ENCODE measurements around the gene LLCFC1. TPM values are rescaled to one million over a fixed set of nuclear protein-coding genes. Genes with fewer than 3 reads are reported as not detected.

The LLCFC1 gene
- total RNA-seq, 2 donors from 2014 or later, result not detected

DNA sequence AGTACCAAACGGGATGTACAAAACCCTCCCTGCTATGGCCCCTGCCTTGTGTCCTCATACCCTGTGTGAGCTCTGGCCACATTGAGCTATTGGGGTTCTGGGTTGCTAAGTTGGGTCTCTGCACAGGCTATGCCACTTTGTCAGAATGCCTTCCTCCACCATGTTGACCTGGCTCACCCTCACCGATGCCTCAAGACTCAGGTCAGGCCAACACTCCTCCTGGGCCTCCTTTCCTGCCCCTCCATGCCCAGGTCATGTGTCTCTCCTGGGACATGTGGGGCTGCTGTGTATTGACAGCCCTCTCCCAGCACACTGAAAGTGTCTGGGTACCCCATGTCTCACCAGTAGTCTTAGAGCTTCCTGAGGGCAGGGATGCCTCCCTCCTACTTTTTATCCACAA is 20.4 kb upstream of the LLCFC1 start:
- no peaks in the 10 kb centered on the region for H3K36me3 Mint-ChIP-seq
- no peaks in the 10 kb centered on the region for H3K9me3 Mint-ChIP-seq
- peaks cover 15 to 47% of the 10 kb centered on the region in 2 donors for H3K27me3 Mint-ChIP-seq
- no peak overlapping the region for H3K27ac Mint-ChIP-seq
- DNase-seq (ENCODE audit: low spot score), result no peak
- H3K4me1 Mint-ChIP-seq (ENCODE audit: low read depth in 2 of 2), result no peaks in the 10 kb centered on the region
- no peak overlapping the region for H3K4me3 Mint-ChIP-seq
- ATAC-seq, result peak in 1 of 2 donors; percentile 26

DNA sequence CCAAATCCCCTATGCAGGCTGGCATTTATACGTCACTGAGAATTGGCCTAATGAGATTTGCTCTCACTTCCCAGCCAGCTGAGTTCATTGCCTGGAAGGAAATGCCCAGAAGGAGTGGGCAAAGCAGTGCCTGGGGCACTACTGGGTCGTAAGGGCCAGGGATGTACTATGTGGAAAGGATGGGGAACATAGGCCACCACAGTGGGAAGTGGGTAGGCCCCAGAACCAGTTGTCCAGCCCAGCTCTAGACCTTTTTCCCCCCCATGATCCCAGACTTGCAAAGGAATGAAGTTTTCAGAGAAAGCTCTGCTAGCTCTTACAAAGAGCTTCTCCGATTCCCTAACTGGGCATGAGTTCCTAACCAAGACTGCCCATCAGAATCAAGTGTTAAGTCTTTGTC is 19.6 kb upstream of the LLCFC1 start:
- no peak overlapping the region for H3K4me3 Mint-ChIP-seq
- H3K9me3 Mint-ChIP-seq, result no peaks in the 10 kb centered on the region
- no peaks in the 10 kb centered on the region for H3K4me1 Mint-ChIP-seq (ENCODE audit: low read depth in 2 of 2)
- ATAC-seq (no peak), DNase-seq (ENCODE audit: low spot score) (no peak)
- H3K27me3 Mint-ChIP-seq, result peaks cover 10 to 40% of the 10 kb centered on the region in 2 donors
- H3K36me3 Mint-ChIP-seq, result no peaks in the 10 kb centered on the region
- H3K27ac Mint-ChIP-seq, result no peak overlapping the region

DNA sequence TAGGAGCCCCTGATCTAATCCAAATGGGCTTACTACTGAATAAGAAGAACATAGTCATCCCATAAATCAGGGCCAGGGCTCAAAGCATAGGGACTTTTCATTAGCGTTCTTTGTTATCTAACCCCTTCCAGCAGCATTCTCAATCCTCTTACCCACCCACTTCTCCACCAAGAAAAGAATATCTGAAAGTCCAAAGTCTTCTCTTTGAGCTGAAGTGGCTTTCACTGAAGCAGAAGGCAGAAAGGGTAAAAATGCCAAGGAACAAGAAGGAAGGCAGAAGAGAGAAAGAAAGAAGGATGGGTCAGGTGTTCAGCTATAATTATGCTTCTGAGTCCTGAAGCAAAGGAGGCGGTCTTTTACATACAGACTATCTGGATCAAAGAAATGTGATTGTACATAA is 15.9 kb upstream of the LLCFC1 start:
- Mint-ChIP-seq H3K27ac (no peak overlapping the region), H3K4me1 (ENCODE audit: low read depth in 2 of 2) (no peaks in the 10 kb centered on the region), H3K36me3 (no peaks in the 10 kb centered on the region), H3K4me3 (no peak overlapping the region), H3K27me3 (peaks cover 9 to 43% of the 10 kb centered on the region in 2 donors), H3K9me3 (no peaks in the 10 kb centered on the region)
- DNase-seq (ENCODE audit: low spot score), result no peak
- ATAC-seq, result no peak

DNA sequence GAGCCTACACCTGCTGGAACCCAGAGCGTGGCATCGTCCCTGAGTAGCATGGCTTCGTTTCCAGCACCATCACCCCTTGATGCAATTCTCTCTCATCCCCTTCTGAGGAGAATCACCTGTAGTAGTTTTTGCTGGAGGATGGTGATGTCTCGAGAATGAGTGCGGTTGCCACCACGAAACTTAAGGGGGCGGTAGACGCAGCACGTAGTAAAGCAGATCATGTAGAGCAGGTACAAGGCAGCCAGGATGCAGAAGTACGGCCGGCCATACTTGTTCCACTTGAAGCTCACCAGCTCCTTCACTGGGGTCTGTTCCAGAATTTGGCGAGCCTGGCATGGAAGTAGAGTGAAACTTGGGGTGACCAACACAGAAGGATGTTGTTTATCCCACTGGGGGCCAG is 13.9 kb upstream of the LLCFC1 start:
- Mint-ChIP-seq H3K27ac (no peak overlapping the region), H3K4me1 (ENCODE audit: low read depth in 2 of 2) (no peaks in the 10 kb centered on the region), H3K4me3 (no peak overlapping the region), H3K27me3 (peaks cover 6 to 39% of the 10 kb centered on the region in 2 donors), H3K36me3 (no peaks in the 10 kb centered on the region), H3K9me3 (no peaks in the 10 kb centered on the region)
- no peak for ATAC-seq
- DNase-seq (ENCODE audit: low spot score), result no peak

DNA sequence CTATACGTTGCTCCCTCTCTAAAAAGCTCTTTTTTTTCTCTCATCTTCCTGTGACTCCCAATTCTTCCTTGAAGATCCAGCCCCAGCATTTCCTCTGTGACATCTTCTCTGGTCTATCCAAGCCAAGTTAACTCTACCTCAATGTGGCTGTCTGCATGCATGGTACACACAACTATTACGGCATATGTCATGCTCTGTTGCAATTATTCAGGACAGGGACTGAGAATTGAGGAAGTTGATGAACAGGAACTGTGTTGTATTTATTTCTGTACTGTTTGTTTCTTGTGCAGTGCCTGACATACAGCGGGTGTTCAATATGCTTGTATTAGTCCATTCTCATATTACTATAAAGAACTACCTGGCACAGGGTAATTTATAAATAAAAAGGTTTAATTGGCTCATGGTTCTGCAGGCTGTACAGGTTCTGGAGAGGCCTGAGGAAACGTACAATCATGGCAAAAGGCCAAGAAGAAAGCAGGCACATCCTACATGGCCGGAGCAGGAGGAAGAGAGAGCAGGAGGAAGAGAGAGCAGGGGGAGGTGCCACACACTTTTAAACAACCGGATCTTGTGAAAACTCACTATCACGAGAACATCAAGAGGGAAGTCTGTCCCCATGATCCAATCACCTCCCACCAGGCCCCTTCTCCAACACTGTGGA is 12.1 kb upstream of the LLCFC1 start:
- H3K36me3 Mint-ChIP-seq, result no peaks in the 10 kb centered on the region
- no peaks in the 10 kb centered on the region for H3K9me3 Mint-ChIP-seq
- H3K4me3 Mint-ChIP-seq, result no peak overlapping the region

DNA sequence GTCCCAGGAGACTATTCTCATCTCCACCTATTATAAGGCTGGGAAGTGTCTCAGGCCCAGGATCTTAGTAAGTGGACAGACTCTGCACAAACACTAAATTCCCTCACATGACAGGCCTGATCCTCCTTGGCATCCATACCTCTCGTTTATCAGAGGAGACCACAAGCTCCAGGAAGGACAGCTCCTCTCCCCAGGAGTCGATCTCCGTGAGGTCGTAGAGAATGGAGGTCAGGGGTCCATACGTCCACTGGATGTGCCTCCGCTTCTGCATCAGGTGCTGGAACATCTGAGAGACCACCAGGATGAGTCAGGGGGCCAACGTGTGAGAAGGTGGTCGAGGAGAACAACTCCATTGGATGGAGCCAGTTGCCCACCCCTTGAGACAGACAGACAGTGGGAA is 11.3 kb upstream of the LLCFC1 start:
- DNase-seq (ENCODE audit: low spot score) (no peak), ATAC-seq (no peak)
- H3K36me3 Mint-ChIP-seq, result no peaks in the 10 kb centered on the region
- no peaks in the 10 kb centered on the region for H3K9me3 Mint-ChIP-seq
- H3K27ac Mint-ChIP-seq, result no peak overlapping the region
- H3K4me3 Mint-ChIP-seq, result no peak overlapping the region
- peaks cover 6 to 27% of the 10 kb centered on the region in 2 donors for H3K27me3 Mint-ChIP-seq
- no peaks in the 10 kb centered on the region for H3K4me1 Mint-ChIP-seq (ENCODE audit: low read depth in 2 of 2)

More for the DNA sequence above, 12.1 kb upstream of the LLCFC1 start:
- DNase-seq (ENCODE audit: low spot score), result no peak
- ATAC-seq, result no peak
- no peak overlapping the region for H3K27ac Mint-ChIP-seq
- peaks cover 6 to 25% of the 10 kb centered on the region in 2 donors for H3K27me3 Mint-ChIP-seq
- H3K4me1 Mint-ChIP-seq (ENCODE audit: low read depth in 2 of 2), result no peaks in the 10 kb centered on the region

DNA sequence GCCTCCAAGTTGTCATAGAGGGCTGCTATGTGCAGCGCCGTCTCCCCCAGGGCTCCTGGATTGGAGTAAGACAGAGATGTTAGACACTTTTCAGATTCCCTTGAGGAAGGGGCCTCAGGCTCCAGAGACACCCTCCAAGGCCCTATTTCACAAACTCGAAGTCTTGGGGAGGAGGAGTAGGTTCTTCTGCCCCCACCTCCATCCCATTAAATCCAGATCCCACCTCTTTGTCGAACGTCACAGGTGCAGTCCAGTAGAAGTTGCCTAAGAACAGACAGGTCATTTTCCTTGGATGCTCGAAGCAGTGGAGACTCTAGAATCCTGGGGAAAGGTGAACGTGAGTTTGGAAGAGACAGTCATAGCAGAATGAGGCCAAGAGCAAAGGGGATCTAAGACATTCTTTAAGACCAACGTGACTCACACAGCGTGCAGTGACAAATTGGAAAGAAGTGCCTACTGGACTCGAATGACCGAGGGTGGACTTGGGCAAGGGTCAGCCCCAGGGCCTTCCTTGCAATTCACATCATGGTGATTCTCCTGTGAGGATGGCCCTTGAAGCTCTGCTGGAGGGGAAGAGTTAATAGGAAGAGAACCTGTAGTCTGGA is 9.1 kb upstream of the LLCFC1 start:
- peaks cover 9 to 29% of the 10 kb centered on the region in 2 donors for H3K27me3 Mint-ChIP-seq
- H3K4me1 Mint-ChIP-seq (ENCODE audit: low read depth in 2 of 2), result no peaks in the 10 kb centered on the region
- H3K4me3 Mint-ChIP-seq, result no peak overlapping the region
- H3K9me3 Mint-ChIP-seq, result no peaks in the 10 kb centered on the region
- no peak for ATAC-seq
- no peaks in the 10 kb centered on the region for H3K36me3 Mint-ChIP-seq
- DNase-seq (ENCODE audit: low spot score), result no peak
- H3K27ac Mint-ChIP-seq, result no peak overlapping the region

DNA sequence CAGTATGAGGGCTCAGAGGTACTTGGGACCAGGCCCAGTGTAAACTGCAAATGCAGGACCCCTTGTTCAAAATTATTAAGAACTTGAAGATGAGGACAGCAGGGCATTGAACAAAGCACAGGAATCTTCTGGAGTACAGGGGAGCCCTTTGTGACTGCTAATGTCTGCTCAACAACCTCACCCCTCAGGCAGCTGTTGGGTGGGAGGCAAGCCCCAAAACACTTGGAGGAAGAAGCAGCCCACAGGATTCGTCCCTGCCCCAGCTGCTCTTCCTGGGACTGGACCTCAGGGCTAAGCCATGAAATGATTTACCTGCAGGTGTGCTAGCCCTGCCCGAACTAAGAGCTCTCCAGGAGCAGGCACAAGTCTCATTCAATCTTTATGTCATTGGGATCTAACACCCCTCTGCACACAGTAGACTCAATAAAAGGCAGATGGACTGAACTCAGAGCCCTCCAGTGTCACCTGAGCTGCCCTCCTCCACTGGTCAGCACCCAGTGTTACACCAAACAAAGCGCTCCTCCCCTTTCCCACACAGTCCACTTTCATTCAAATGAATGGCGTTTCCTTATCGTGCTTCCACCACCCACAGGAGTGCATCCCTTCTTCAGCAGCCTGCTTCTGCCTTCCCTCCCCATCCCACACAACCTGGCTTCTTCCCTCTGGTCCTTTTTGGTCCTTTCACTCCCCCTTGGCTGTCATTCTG is 6.7 kb upstream of the LLCFC1 start:
- Mint-ChIP-seq H3K27me3 (peaks cover 3 to 17% of the 10 kb centered on the region in 2 donors), H3K4me1 (ENCODE audit: low read depth in 2 of 2) (no peaks in the 10 kb centered on the region), H3K4me3 (no peak overlapping the region), H3K9me3 (no peaks in the 10 kb centered on the region), H3K27ac (no peak overlapping the region), H3K36me3 (no peaks in the 10 kb centered on the region)
- DNase-seq (ENCODE audit: low spot score), result no peak
- no peak for ATAC-seq

DNA sequence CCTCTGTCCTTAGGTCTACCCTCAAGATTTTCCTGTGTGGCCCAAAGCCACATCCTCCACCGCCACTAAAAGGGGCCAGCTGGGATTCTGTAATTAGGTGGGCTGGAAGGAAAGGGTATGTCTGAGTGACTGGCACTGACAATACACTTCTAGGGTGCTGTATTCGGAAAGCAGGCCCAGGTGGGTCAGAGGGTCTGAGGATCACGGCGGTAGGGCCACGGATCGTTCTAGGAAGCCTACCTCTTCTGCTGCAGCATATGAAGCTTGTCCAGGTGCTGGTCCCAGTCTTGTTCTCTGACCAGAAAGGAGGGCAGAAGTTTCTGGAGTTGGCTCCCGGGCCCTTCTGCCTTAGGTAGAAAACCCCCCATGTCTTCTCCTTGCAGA is 6.2 kb upstream of the LLCFC1 start:
- DNase-seq (ENCODE audit: low spot score) (no peak), ATAC-seq (no peak)
- H3K4me3 Mint-ChIP-seq, result no peak overlapping the region
- H3K27me3 Mint-ChIP-seq, result peaks cover 3 to 17% of the 10 kb centered on the region in 2 donors
- no peaks in the 10 kb centered on the region for H3K4me1 Mint-ChIP-seq (ENCODE audit: low read depth in 2 of 2)
- H3K36me3 Mint-ChIP-seq, result no peaks in the 10 kb centered on the region
- no peaks in the 10 kb centered on the region for H3K9me3 Mint-ChIP-seq
- H3K27ac Mint-ChIP-seq, result no peak overlapping the region

DNA sequence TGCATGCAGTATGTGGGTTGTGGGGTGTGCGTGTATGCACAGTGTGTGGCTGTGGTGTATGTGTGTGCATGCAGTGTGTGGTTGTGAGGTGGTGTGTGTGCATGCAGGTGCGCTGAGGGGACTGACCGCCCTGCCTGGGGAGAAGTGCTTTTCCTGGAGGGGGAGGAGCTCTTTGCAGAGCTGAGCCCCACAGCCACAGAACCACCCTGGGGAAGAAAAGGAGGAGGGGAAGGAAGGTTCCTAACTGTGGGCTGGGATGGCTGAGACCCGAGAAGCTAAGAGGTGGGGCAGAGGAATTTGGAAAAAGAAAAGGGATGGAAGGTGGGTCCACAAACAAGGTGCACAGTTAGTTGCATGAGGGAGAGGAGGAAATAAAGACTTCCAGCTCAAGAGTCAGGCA is 5.7 kb upstream of the LLCFC1 start, which contains the start of gene TRPV5:
TSS of gene TRPV5 (minus strand) at position 123 of the 400 bp plus-strand sequence. CDS start 287 bp downstream, outside the sequence.
- H3K27me3 Mint-ChIP-seq, result peaks cover 3 to 17% of the 10 kb centered on the region in 2 donors
- no peaks in the 10 kb centered on the region for H3K36me3 Mint-ChIP-seq
- no peaks in the 10 kb centered on the region for H3K9me3 Mint-ChIP-seq
- no peak within 1 kb of the TSS for H3K4me3 Mint-ChIP-seq
- ATAC-seq, result peak in 1 of 2 donors; percentile 35
- no peak for DNase-seq (ENCODE audit: low spot score)
- no peaks in the 10 kb centered on the region for H3K4me1 Mint-ChIP-seq (ENCODE audit: low read depth in 2 of 2)
- no peak within 1 kb of the TSS for H3K27ac Mint-ChIP-seq

DNA sequence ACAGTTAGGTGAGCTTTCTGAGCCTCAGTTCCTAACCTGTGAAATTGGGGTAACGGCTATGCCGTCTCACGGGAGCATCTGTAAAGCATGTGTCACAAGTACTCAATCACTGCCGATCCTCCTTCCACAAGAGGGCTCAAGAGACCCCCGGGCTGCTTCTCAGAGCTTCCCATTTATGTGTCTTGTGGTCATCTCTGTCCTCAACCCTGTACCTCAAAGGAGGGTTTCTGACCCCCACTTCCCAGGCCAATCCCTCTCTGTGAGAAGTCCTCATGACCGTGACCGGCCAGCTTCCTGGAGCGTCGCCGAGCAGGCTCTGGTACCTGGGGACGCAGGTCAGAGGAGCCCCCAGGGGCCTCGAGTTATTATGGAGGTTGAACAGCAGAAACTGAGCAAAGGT is 5.2 kb upstream of the LLCFC1 start:
- H3K9me3 Mint-ChIP-seq, result no peaks in the 10 kb centered on the region
- no peaks in the 10 kb centered on the region for H3K4me1 Mint-ChIP-seq (ENCODE audit: low read depth in 2 of 2)
- no peak overlapping the region for H3K27ac Mint-ChIP-seq
- peaks cover 3 to 17% of the 10 kb centered on the region in 2 donors for H3K27me3 Mint-ChIP-seq
- no peaks in the 10 kb centered on the region for H3K36me3 Mint-ChIP-seq
- ATAC-seq, result no peak
- no peak for DNase-seq (ENCODE audit: low spot score)
- no peak overlapping the region for H3K4me3 Mint-ChIP-seq

DNA sequence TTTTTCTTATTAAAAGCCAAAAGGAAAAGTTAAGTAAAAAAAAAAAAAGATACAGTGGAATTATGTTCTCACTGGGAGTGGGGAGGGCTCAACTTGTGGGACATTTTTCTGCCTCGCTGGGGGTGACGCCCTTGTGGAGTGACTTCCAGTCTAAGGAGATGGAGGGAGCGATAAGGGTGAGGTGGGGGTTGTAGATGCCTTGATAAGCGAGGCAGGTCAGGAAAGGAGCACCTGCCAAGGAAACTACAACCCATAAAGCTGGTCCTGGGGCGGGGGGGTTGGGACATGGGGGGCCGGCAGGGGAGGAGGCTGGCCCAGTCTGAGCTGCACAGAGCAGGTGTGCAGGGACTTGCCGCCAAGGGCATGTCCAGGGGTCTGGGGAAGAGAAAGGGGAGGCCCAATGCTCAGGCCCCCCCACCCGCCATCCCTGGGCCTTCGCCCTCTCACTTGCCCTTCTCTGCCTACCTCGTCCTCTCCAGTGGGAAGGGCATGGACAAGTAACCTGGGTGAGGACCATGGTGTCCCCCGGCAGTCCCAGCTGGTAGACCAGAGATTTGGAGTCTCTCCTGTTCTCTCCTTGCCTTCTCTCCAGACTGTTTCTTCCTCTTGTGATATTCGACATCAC is 3.2 kb upstream of the LLCFC1 start:
- DNase-seq (ENCODE audit: low spot score) (no peak), ATAC-seq (no peak)
- Mint-ChIP-seq H3K9me3 (no peaks in the 10 kb centered on the region), H3K27me3 (peaks cover 5 to 23% of the 10 kb centered on the region in 2 donors), H3K36me3 (no peaks in the 10 kb centered on the region), H3K4me3 (no peak overlapping the region), H3K4me1 (ENCODE audit: low read depth in 2 of 2) (no peaks in the 10 kb centered on the region), H3K27ac (no peak overlapping the region)

DNA sequence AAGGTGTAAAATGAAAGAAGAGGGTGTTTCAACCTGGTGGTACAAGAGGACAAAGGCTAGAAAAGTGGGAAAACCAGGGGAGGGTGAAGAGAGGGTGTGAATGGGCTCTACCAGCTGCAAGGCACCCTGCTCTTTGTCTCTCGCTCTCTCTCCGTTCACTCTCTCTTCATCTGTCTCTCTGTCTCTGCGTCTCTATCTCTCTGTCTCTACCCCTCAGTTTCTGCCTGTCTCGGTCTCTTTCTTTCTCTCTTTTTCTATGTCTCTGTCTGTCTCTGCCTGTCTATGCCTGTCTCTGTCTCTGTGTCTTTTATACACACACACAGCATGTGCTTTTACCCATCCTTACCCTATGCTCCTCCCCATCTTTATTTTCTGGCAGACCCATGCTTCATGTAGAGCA is 673 bp upstream of the LLCFC1 start:
- Mint-ChIP-seq H3K4me3 (no peak overlapping the region), H3K4me1 (ENCODE audit: low read depth in 2 of 2) (no peaks in the 10 kb centered on the region), H3K27me3 (peaks cover 3 to 18% of the 10 kb centered on the region in 2 donors), H3K27ac (no peak overlapping the region), H3K36me3 (no peaks in the 10 kb centered on the region), H3K9me3 (no peaks in the 10 kb centered on the region)
- no peak for DNase-seq (ENCODE audit: low spot score)
- ATAC-seq, result no peak
